Central memory CD4-positive, alpha-beta T cell (primary cell): ENCODE measurements around the gene TMC3.

Experiments
- DNase-seq: peaks from one replicate; pipeline ENCODE4 v3.0.0; 2022

The TMC3 gene

DNA sequence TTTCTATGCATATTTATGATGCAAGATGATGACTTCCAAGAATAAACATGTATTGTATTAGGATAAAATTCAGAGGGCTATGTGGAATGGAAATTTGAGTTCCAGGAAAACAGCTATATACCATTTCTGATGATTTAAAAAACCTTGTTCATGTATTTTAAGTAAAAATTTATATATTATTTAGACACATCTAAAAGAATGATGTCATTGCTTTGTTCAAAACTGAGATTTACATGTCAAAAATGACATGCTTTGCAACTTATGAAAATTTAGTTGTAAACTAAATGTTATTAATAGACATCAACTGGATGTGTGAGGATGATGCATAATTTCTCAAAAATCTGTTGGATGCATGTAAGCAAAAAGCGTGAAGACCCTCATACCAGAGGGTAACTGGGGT, 52.3 kb downstream of the TMC3 start:
- DNase-seq: no peak

DNA sequence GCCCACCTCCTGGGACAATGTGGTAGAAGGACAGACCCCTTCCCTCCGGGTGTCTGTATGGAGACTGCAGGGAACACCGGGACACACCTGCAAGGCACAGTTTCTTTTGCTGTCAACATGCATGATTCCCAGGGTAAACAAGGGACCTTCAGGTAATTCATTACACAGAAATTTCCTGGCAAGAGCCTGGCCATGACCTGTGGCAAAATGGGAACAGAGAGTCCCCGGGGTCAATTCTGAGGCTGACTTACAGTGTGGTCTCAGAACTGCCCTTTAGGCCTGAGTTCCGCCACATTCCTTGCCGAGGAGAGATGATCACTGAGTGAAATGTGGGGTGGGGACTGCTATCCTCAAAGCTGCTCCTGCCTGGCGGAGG, 56.4 kb downstream of the TMC3 start:
- no peak for DNase-seq

DNA sequence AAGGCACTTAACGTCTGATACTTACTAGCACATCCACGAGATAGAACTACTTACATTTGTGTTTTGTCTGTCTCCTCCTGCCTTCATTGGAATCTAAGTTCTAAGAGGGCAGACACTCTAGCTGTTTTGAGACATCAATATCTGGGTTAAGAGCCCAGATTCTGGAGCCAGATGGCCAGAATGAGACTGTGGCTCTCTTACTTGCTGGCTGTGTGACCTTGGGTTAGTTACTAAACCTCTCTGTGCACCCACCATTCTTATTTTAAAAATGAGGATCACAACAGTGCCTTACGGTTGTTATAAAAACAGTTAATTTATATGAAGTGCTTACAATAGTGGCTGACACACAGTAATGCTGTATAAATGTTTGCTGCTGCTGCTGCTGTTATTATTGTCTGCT, 57.7 kb downstream of the TMC3 start:
- no peak for DNase-seq

DNA sequence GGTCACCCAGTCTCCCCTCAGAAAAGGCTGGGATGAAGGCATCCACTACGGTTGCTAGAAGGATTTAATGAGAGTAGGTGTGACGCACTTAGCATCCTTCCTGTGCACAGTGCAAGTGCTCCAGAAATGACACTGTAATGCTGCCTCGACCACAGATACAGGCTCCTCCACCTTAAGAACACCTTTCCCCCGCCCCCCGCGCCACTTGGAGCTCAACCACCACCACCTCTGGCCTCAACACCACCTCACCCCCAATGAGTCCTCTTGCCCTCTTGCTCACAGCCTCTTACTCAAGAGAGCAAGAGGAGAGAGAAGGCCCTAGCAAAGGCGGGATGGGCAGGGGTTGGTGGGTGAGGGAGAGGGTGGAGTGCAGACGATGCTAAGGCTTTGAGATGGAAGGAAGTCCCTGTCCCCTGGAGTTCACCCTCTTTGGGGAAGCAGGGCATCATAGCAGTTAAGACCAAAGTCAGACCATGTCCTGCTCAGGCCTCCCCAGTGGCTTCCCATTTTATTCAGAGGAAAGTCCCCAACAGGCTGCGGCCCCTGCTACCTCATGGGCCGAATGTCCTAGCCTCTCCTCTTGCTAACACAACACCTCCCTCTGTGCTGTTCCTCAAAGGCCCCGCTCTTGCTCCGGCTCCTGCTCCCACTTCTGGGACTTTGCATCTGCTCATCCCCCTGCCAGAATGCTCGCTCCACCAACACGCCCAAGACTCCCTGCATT, 58.4 kb downstream of the TMC3 start:
- no peak for DNase-seq

DNA sequence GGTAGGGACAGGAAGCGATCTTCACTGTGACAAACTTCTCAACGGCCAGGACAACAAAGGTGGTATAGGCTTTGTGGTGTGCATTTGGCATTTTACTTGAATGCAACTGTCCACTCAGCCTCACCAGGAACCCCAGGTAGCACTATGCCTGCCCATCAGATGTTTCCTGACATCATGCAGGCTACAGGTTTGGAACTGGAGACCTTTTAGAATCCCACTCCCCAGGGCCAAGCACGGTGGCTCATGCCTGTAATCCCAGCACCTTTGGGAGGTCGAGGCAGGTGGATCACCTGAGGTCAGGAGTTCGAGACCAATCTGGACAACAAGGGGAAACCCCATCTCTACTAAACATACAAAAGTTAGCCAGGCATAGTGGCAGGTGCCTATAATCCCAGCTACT, 59.6 kb downstream of the TMC3 start:
- no peak for DNase-seq

DNA sequence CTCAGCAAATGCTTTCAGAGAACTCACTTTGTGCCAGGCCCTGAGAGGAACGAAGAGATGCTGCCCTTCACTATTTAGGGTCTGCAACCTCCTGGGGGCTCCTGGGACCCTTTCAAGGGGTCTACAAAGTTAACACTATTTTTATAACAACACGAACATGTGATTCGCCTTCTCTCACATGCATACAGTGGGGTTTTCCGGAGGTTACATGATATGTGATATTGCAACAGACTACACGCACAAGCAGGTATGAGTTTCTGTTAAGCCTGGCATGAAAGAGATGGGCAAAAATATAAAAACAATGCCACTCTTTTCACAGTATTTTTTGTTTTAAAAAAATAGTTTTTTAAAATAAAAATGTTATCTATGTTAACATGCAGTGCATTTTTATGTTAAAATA, 60.3 kb downstream of the TMC3 start:
- DNase-seq: no peak

DNA sequence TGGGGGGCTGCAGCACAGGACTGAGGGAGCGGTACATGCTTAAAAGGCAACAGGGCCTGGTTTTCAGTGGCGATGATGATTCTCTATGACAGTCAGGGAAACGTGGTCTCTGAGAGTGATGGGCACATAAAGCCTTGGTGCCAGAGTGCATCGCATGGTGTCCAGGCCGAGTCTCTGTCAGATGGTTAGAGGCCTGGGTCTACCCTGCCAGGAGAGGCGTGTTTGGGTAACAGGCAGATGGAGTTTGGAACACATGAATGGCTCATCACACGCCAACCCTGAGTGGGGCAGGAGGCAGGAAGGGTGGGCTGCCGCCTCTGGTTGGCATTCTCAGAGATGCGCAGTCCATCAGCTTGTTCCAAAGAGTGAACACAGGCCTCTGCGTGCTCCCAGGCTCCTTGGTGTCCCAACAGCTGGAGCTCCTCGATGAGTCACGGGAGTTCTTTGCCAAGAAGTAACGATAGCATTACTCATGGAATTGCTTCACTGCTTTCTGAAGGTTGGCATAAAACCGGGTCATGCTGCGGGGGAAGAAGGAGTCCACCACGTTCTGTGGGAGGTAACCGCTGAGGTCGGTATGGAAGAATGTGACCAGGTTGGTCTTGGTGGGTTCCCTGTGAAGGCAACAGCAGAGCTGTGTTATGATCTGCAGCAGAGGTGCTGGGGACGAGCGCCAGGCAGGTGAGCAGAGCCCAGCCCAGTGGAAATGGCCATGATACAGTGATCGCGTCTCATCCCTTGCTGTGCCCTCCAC, 61.0 kb downstream of the TMC3 start:
- no peak for DNase-seq

DNA sequence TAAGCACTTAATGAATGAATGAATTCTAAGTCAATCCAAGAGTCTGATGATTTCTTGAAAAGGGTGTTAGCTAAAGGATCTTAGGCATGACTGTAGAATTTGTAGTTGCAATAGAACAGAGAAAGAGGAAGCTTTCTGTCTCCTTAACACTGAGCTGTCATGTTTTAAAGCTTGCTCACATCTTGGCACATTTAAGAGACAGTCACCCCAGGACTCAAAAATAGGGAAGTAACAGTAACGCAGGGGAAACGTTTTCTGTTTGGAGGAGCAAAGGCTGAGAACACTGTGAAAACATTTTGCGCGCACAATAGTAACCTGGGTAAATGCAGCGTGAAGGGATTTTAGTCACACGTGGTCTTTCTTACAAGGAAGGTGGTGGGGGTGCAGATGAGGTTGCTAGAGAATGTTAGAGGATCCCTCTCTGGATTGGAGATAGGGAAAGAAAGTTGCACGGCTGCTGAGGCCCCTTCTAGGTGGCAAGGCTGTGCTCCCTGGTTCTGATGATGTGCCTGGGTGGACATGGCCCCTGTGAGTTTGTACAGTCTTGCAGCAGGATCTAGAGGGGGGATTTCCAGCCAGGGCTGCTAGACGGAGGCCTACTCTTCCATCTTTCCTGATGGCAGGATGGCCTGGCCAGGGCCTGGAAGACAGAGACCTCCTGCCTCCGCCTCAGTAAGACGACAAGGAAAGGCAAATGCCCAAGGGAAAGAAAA, 62.1 kb downstream of the TMC3 start:
- DNase-seq: no peak

DNA sequence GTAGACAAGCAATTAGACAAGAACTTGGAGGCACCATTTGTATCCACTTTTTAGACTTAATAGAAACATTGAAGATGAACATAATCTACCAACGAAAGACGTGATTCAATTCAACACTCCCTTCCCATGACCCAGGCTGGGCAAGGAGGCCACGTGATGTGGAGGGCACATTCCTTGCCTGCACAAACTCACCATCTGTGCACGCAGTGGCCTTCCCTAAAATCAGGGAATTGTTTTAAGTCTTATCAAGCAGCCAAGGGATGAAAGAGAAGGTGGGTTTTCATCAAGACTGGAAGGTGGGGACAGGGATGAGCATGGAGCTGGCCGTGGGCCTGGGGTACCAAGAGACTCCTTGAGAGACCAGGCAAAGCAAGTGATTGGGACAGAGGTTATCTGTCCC, 63.5 kb downstream of the TMC3 start:
- DNase-seq: no peak

DNA sequence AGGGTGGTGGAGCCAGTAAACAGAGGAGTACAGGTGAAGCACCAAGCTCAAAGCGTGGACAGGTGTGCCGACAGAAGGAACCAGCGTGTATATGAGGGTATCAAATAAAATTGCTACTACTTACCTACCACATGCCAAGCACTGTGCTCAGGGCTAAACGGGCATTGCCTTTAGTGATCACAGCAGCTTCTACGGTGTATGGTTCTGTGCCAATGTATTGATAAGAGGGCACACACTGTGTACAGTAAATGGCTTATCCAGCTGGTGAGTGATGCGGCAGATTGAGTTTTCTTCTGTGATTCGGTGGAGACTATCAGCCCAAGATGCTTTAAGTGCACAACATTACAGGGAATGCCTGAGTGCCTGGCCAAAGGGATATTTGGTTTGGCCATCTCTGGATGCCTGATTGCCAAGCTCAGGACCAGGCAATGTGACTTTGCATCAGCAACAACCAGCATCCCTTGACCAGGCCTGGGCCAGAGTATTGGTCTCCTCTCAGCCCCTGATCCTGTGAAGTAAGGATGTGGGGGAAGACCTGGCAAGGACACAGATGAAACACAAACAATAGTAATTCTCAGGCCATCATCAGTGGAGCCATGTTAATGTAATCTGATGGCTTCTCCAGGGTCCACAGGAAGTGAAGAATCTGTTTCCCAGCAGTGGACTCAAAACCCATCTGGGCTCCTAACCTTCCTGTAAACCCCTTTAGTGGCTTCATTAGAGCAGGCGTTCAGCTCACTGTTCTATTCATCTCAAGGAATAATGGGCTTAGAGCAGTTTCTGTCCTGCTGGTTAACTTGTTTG, 64.2 kb downstream of the TMC3 start:
- no peak for DNase-seq

DNA sequence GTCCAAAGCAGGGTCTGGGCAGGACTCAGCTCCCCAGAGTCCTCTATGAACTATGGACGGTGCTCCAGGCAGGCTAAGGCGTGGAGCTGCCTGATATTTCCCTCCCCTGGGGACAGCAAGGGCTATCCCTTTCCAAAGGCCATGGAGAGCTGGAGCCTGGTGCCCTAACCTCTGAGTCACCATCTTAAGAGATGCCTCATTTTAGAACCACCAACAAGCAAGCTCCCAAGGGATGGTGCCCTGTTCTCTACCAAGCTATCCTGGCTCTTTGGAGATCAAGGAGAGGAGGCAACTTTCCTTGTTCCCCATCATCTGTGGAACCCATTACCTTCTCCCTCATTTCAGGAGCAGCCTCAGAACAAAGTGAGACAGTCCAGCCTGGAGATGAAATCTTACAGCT, 65.8 kb downstream of the TMC3 start:
- no peak for DNase-seq

DNA sequence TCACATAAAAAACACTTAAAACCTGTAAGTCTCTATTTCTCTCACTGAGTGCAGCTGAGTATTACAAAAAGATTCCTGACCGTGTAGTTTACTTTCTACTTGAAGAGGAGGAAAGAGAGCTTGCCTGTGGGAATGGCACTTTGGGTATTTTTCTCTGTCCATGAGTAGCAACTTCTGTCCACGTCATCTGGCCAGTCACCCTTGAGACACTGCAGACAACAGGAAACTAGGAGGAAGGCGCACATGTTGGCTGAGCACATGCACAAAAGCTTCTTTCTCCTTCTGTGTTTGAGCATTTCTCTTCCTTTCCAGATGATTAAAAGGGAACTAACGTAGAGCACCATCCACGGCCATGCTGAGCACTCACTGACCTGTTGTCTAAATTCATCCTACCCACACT, 69.8 kb downstream of the TMC3 start:
- no peak for DNase-seq

DNA sequence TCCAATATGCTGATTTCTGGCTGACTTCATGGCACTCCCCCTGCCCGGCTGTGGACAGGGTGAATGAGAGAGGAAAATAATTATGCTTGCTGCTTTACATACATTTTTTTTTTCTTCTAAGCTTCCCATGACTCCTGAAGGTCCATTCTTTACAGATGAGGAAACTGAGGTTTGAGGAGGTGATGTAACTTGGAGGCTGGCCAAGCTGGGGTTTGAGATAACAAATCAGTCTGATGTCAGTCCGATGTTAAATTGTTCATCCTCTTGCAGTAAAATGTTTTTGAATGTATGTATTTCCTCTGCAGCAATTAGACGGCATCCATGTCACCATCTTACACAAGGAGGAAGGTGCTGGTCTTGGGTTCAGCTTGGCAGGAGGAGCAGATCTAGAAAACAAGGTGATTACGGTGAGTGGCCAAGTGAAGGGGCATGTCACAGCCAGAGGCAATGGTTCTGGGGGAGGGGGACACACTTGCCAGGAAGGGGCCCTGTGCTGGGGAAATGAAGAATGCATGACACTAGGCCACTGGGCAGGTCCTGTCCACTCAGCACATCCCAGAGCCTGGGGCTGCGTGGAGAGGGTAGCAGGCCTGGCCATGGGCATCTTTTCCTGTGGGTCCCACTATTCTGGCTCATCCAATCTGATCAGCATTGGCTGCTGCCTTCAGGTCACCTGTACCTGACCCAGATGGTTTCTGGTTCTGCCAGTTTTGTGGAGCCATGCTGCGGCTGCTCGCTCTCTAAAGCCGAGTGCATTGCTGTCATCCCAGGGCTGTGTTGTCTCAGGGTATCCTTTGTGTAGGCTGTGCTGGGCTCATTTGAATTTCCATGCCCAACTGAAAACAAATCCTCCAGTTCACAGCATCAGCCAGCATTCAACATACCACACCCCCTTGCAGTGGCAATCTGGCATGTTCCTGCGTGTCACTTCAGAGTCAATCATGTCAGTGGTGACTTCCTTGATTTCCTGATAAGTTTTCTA, 70.5 kb downstream of the TMC3 start:
- DNase-seq: peak; percentile 54

DNA sequence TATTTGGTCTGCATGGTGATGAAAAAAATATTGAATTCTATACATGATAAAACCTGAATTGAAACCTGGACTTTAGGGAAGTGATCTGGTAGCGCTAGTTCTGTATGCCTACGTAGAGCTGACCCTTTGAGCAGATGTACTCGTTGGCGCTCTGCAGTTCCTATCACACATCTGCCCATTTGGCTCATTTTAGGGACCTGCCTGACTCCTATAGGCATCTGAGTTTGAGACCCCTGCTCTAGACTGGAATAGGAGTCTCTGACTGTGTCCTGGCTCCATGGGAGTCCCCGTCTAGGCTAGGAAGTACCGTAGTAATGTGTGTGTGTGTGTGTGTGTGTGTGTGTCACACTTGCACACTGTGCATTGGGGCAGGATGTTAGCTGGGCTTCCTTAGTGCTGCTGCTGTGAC, 71.3 kb downstream of the TMC3 start:
- DNase-seq: peak; percentile 38

DNA sequence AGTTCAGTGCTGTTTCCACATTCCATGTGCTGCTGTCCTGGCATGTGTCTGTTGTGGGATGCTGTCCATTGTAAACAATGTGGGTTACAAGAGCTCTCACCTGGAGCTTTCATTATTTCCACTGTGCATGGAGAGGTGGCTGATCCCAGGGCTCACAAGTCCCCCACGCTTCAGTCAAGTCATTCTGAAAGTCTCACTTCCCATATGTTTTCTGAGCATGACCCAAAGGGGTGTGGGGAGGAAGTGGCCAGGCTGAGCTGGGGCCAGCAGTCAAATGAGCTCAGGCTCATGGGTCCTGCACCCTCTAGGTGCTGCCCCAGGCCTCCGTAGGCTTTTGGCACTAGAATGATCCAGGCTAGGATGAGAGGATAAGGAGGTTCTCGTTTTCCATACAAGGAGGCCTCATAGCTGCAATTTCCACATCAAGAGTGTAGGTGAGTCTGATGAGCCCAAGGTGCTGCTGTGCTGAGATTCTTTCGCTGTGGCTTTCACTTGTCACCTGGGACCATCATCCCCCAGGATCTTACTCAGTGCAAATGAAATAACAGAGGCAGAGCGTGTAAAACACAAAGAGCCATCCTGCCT, 72.1 kb downstream of the TMC3 start:
- no peak for DNase-seq

DNA sequence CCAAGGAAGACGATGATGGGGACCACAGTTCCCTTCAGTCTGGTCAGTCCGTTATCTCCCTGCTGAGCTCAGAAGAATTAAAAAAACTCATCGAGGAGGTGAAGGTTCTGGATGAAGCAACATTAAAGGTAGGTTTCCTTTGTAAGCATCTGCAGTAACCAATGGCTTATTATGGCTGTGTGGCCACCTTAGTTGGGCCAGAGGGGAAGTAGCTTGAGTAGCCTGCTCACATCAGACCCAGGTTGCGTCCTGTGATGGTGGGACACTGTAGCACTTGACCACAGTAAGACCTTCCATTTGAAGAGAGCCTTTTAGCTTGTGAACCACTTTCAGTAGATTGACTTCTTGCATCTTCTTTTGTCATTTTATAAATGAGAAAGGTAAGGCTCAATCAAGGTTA, 72.6 kb downstream of the TMC3 start:
- no peak for DNase-seq

DNA sequence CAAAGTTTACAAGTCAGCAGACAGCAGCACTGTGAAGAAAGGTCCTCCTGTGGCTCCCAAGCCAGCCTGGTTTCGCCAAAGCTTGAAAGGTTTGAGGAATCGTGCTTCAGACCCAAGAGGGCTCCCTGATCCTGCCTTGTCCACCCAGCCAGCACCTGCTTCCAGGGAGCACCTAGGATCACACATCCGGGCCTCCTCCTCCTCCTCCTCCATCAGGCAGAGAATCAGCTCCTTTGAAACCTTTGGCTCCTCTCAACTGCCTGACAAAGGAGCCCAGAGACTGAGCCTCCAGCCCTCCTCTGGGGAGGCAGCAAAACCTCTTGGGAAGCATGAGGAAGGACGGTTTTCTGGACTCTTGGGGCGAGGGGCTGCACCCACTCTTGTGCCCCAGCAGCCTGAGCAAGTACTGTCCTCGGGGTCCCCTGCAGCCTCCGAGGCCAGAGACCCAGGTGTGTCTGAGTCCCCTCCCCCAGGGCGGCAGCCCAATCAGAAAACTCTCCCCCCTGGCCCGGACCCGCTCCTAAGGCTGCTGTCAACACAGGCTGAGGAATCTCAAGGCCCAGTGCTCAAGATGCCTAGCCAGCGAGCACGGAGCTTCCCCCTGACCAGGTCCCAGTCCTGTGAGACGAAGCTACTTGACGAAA, 74.3 kb downstream of the TMC3 start:
- no peak for DNase-seq

DNA sequence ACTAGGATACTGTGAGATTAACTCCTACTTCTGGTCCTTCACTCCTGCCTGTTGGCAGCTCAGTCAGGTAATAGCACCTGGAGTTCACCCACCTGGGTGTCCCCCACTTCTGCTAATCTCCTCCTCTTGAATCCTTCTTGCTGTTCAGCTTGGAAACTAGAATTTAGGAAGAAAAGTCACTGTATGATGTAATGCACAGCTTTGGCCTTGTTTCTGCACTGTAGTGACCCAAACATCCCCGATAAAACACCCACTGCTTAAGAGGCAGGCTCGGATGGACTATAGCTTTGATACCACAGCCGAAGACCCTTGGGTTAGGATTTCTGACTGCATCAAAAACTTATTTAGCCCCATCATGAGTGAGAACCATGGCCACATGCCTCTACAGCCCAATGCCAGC, 74.9 kb downstream of the TMC3 start:
- no peak for DNase-seq

DNA sequence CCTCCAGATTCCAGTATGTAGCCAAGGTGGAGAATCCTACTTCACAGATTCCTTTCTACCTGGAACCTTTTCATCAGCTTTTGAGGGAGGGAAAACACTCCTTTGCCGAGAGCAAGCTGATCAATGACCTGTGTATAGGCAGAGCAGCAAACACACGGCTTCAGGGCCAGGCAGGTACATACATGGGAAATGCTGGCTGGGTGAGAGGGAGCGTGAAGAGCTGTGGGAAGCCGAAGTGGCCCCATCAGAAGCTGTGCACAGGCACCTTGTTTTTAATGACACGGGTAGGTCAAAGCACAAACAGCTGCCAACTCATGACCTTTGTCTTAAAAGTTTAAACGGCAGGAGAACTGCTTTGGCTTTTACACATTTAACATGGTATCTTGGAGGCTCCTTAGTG, 75.4 kb downstream of the TMC3 start:
- no peak for DNase-seq

DNA sequence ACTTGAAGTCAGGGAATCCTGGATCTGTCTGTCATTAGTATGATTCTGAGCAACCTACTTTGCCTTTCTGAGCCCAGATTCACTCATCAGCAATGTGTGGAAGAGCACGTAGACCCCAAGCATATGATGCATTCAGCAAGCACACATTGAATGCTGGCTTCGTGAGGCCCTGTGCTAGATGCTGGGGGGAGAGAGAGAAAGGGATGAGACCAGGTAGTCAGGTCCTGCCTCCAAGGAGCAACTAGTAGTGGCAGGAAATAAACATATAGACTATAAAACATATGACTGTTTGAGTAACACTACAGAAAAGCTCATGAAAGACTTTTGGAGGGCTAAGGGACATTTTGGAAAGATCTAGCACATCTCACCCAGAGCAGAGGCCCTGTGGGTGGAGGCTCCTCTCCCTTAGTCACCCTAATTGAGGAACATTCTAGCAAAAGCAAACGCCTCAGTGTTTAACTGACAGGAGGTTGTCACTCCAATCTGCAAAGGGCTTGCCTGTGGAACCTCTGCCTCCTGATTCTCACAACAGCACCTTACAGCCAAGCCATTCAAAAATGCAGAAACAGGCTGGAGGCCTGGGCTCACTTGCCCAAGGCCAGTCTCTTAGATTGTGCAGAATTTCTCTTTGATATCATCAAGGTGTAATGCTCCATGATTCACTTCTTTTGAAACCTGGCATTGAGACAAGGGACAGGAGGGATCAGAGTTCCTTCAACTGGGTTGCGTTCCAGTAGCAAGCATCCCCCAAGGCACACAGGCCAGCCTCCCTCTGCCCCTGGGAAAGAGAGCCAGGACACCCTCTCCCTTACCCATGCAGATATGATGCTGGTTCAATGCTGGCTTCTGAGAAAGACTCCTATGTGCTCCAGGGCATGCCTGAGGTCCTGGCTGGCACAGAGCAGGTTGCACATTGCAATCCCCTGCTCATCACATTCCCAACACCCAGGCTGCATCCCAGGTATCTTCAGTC, 76.1 kb downstream of the TMC3 start:
- no peak for DNase-seq
